ENCODE results near the gene DKC1. TPM values are rescaled to one million over a fixed set of nuclear protein-coding genes. Genes with fewer than 3 reads are reported as not detected.

DKC1 gene
- total and polyA plus RNA-seq, 2 of the 13 experiments (the other 11 are each of a cell fraction or from before 2014, with no cell fraction given), result 61.6 to 102 TPM

GRCh38 chrX:154800478-154801210 is 38.0 kb downstream of the DKC1 start (continued):
- TF ChIP-seq ZFP41 (CRISPR knock-in tag; IDR thresholded peaks at IDR 0.05; ENCODE audit: borderline replicate concordance) (no peak), ZEB1 (IDR thresholded peaks at IDR 0.05; ENCODE audit: insufficient replicate concordance, low read depth) (peak; percentile 60), MED13 (CRISPR knock-in tag; IDR thresholded peaks at IDR 0.05) (no peak), ZZZ3 (CRISPR knock-in tag; IDR thresholded peaks at IDR 0.05; ENCODE audit: borderline replicate concordance) (no peak), HNF4G (IDR thresholded peaks at IDR 0.05; ENCODE audit: borderline replicate concordance, low read depth, low read length) (peak; percentile 40; the same call in 1 of the 2 replicates), HNF4G (CRISPR knock-in tag; IDR thresholded peaks at IDR 0.05; ENCODE audit: borderline replicate concordance, low read depth) (no peak), NFKB2 (CRISPR knock-in tag; IDR thresholded peaks at IDR 0.05; ENCODE audit: borderline replicate concordance) (no peak), ZNF83 (CRISPR knock-in tag; IDR thresholded peaks at IDR 0.05; ENCODE audit: borderline replicate concordance) (no peak), MXD4 (CRISPR knock-in tag; IDR thresholded peaks at IDR 0.05) (no peak), PRDM15 (CRISPR knock-in tag; IDR thresholded peaks at IDR 0.05) (no peak), AGO1 (IDR thresholded peaks at IDR 0.05; ENCODE audit: low read depth, low read length, poor library complexity, severe bottlenecking) (no peak), ZNF546 (CRISPR knock-in tag; conservative IDR thresholded peaks at IDR 0.05) (no peak)
- TF ChIP-seq, protein P1, sequence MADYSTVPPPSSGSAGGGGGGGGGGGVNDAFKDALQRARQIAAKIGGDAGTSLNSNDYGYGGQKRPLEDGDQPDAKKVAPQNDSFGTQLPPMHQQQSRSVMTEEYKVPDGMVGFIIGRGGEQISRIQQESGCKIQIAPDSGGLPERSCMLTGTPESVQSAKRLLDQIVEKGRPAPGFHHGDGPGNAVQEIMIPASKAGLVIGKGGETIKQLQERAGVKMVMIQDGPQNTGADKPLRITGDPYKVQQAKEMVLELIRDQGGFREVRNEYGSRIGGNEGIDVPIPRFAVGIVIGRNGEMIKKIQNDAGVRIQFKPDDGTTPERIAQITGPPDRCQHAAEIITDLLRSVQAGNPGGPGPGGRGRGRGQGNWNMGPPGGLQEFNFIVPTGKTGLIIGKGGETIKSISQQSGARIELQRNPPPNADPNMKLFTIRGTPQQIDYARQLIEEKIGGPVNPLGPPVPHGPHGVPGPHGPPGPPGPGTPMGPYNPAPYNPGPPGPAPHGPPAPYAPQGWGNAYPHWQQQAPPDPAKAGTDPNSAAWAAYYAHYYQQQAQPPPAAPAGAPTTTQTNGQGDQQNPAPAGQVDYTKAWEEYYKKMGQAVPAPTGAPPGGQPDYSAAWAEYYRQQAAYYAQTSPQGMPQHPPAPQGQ (CRISPR knock-in tag; IDR thresholded peaks at IDR 0.05; ENCODE audit: borderline replicate concordance), result no peak
- TF ChIP-seq, protein P2, sequence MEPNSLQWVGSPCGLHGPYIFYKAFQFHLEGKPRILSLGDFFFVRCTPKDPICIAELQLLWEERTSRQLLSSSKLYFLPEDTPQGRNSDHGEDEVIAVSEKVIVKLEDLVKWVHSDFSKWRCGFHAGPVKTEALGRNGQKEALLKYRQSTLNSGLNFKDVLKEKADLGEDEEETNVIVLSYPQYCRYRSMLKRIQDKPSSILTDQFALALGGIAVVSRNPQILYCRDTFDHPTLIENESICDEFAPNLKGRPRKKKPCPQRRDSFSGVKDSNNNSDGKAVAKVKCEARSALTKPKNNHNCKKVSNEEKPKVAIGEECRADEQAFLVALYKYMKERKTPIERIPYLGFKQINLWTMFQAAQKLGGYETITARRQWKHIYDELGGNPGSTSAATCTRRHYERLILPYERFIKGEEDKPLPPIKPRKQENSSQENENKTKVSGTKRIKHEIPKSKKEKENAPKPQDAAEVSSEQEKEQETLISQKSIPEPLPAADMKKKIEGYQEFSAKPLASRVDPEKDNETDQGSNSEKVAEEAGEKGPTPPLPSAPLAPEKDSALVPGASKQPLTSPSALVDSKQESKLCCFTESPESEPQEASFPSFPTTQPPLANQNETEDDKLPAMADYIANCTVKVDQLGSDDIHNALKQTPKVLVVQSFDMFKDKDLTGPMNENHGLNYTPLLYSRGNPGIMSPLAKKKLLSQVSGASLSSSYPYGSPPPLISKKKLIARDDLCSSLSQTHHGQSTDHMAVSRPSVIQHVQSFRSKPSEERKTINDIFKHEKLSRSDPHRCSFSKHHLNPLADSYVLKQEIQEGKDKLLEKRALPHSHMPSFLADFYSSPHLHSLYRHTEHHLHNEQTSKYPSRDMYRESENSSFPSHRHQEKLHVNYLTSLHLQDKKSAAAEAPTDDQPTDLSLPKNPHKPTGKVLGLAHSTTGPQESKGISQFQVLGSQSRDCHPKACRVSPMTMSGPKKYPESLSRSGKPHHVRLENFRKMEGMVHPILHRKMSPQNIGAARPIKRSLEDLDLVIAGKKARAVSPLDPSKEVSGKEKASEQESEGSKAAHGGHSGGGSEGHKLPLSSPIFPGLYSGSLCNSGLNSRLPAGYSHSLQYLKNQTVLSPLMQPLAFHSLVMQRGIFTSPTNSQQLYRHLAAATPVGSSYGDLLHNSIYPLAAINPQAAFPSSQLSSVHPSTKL (CRISPR knock-in tag; IDR thresholded peaks at IDR 0.05), result peak; percentile 59; the same call in 1 of the 2 replicates

Data from HepG2 (cell line).